GM12864 (cell line): ENCODE data around the gene ANGPTL2.

Source experiments
- DNase-seq: peaks from one replicate; pipeline ENCODE4 v3.0.0-alpha.2; 2011; ENCODE audit warnings: low read depth
- H3K4me3 ChIP-seq: 2 replicates; pipeline ENCODE4 v1.5.1; 2011; ENCODE audit warnings: mild to moderate bottlenecking, low read depth, low read length, control low read depth
- CTCF ChIP-seq: IDR thresholded peaks from 2 replicates; pipeline ENCODE4 v1.5.1; 2011; ENCODE audit warnings: low read depth, mild to moderate bottlenecking, moderate library complexity, low read length, control low read depth, inconsistent platforms; ENCODE audit errors: missing control alignments

ANGPTL2 gene

GRCh38 chr9:127136081-127136879 lies 13.8 kb upstream of the ANGPTL2 start:
- no peak for TF ChIP-seq CTCF
- no peak for DNase-seq
- no peak overlapping the region for H3K4me3 ChIP-seq

- no peak for TF ChIP-seq CTCF
- no peak overlapping the region for H3K4me3 ChIP-seq
- no peak for DNase-seq
Observed at GRCh38 chr9:127135056-127135745, 12.8 kb upstream of the ANGPTL2 start.

GRCh38 chr9:127133739-127134167 lies 11.3 kb upstream of the ANGPTL2 start:
- no peak overlapping the region for H3K4me3 ChIP-seq
- TF ChIP-seq CTCF: no peak
- DNase-seq: no peak

- TF ChIP-seq CTCF: no peak
- no peak for DNase-seq
- no peak overlapping the region for H3K4me3 ChIP-seq
Observed at GRCh38 chr9:127132921-127133647, 10.6 kb upstream of the ANGPTL2 start.

GRCh38 chr9:127132375-127132774 lies 9.9 kb upstream of the ANGPTL2 start:
- no peak for DNase-seq
- H3K4me3 ChIP-seq: no peak overlapping the region
- no peak for TF ChIP-seq CTCF

- no peak overlapping the region for H3K4me3 ChIP-seq
- no peak for TF ChIP-seq CTCF
- no peak for DNase-seq
Observed at GRCh38 chr9:127131871-127132270, 9.4 kb upstream of the ANGPTL2 start.
